ENCODE data around the gene SAMD13.

SAMD13 gene

GRCh38 chr1:84374991-84375696 lies 73.6 kb downstream of the SAMD13 start:
- DNase-seq: no peak

DNA sequence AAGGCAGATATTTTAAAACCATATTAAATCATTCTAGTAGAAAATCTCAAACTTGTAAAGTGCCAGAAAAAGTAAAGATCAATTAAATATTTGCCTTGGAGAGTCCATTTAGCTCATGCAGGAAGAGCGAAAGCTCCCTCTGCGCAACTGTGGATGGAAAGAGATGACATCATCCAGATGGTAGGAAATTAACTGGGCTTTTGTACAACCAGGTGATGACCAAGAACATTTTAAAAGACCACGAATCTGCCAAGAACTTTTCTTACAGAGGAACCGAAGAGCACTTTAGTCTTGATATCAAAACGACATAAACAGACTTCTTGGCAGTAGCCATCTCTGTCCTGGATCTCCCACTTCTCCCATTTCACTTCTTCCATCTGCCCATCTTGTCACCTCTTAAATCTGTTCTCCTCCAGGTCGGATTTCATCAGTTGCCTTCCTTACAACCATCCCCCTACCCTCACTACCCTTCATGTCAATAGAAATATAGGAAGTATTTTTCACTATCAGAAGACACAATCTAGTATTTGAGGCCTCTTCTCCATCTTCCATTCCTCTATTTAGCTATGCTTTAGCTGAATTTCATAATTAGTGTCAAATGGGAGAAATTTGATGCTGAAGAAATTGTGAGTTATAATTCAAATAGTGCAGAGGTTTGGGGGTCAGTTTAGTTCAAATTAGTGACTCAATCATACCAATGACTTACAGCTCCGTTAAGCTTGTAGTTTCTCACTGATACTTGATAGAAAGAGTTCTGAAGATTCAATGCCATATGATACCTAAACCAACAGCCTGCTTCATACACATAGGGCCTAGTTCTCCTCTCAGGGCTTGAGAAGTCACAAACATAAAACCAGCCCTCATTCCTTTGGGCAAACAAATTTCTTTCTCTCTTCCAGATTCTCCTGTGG lies 74.7 kb downstream of the SAMD13 start:
- no peak for DNase-seq

DNA sequence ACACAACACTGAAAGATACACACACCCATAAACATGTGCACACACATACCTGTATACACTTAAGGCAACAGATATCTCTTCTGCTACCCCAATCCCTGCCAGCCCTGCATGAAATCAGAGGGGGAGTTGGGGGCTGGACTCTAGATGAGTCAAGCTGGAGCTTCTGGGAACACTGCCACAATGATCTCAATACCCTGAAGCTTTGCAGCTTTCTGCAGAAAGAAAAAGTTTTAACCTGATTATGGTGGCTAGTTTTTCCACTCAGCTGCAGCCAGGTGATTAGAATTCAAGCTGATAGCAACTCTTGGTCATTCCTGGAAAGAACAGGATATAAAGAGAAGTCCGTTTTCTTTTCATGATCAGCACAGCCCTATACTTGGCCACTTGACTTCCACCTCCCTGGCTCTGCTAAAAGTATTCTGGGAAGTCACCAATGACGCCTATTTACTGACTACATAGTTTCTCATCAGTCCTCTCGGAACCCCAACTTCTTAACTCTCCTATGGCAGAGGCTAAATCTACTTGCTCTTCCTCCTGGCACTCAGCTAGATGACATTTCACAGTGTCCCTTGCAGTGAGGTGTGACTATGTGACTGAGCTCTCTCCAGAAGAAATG lies 76.1 kb downstream of the SAMD13 start:
- DNase-seq: no peak

DNA sequence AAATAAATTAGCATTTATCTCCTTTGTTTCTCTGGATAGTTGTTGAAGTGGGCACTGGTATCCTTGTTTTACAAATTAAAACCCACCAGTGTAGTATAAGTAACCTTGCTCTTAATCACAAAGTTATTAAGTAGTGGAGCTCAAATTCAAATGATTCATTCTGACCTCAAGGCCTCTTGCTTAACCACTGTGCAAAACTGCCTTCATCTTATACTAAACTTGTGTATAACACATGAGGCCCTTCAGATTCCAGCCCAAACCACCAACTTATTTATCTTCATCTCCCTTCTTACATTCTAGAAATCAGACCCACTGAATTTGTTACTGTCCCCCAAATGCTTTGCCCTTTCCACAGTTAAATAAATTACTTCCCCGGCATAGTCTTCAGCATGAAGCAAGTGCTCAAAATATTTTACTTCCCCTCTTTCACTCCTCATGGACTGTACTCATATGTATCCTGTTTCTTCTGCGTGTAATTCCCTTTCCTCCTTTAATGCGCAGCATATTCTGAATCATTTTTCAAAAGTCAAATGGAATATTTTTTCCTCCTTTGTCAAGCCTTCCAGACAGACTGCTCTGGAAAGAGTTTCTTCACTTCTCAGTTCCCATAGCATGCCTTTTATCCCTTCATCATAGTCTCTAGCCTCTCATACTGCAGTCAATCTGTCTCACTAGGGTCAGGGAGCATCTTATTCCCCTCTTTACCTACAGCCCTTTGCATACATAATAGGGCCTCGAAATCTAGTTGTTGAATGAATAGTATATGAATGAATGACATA lies 77.8 kb downstream of the SAMD13 start:
- no peak for DNase-seq

DNA sequence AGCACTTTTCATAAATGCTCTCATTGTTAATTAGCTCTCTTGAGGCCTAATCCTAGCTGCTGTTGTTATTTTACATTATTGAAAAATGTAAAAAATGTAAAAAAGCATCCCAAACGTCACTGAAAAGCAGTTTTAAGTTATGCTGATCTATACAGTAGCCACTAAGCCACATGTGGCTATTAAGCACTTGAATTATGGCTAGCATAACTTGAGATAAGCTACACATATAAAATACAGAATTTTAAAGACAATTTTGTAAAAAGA lies 78.3 kb downstream of the SAMD13 start:
- DNase-seq: no peak

- no peak for DNase-seq
Observed at GRCh38 chr1:84382127-84382526, 80.6 kb downstream of the SAMD13 start.

DNA sequence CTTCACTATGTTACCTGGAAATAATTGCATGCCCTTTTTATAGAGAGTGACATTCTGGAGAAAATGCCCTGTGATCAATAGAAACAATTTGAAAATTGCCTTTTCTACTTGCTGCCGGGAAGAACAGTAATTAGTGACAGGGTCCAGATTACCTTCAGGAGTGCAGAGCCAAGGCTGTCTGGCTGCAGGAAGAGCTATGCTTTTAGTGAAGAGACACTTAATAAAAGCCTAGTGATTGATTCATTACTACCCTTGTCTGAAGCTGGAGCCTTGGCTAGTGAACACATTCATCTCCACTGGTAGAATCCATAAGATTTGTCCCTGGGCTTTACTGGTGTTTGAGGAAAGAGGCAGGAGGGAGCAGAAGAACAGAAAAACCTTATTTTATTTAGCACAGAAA lies 83.8 kb downstream of the SAMD13 start:
- DNase-seq: no peak

- no peak for DNase-seq
Observed at GRCh38 chr1:84386716-84387479, 85.4 kb downstream of the SAMD13 start.

DNA sequence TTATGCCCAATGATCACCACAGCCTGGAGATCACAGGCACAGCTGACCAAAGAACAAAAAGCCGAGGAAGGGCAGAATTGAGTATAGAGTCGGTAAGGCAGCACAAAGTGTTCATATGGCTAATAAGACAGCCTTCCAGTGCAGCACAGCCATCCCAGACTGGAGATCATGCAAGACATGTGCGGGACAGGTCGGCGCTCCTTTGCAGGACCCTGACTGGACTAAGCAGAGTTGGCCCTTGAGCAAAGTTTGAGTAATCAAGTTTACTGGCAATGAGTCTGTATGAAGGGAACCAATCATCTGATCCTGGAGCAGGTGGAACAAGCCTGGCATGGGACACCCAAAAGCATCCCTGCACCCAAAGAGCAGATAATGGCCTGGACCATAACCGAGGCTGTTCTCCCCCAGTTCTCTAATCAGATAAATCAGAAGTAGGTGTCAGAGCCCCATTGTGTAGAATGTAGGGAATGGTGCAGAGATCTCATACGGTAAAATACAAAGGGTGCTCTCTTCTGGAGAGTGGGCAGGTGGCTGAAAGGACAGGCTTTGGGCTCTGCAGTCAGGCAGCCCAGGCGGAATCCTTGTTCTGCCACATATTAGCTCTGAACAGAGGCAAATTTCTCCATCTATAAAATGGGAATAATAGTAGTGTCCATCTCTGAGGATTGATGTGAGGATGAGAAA lies 86.1 kb downstream of the SAMD13 start:
- DNase-seq: no peak

GRCh38 chr1:84390226-84390625 lies 88.7 kb downstream of the SAMD13 start:
- DNase-seq: no peak

- no peak for DNase-seq
Observed at GRCh38 chr1:84398175-84399155, 97.0 kb downstream of the SAMD13 start, which contains the start of gene DNASE2B. Gene DNASE2B (plus strand): TSS chr1:84398484. CDS start chr1:84398565, 81 bp downstream.
